HepG2 (cell line): Measurements from ENCODE around the gene NCR1. TPM values are rescaled to one million over a fixed set of nuclear protein-coding genes. Genes with fewer than 3 reads are reported as not detected.
"Not testable (repeated sequence)": the region's sequence is repeated elsewhere in the genome, so short reads cannot be mapped to it uniquely, and the experiment has no call there.

ENCODE experiments used
- ATAC-seq: fragments of 200-7000 bp; cut with Tn5 transposase; 3 replicates; pipeline ENCODE4 v1.9.1; 2020; ENCODE audit warnings: mild to moderate bottlenecking, moderate library complexity
- BruUV-seq: library from RNA; stranded (reverse); fragments of 400-500 nt; replicated peaks from 2 replicates; lab custom pipeline; 2021; lab: Mats Ljungman, UMichigan
- CTCF ChIA-PET: fragments of 300-600 bp; formaldehyde crosslinking; extraction: SDS; loops from one replicate; lab custom pipeline; 2021; ENCODE audit warnings: low total read pairs, inconsistent platforms, low intra/inter-chr PET ratio; lab: Yijun Ruan, JAX
- POLR2A ChIA-PET: fragments of 350-600 bp; sonication (Branson Sonifier 250); formaldehyde crosslinking; loops from one replicate; lab custom pipeline; 2020; ENCODE audit warnings: antibody characterized with exemption, inconsistent platforms; lab: Yijun Ruan, JAX
- DNase-seq: peaks from one replicate; pipeline ENCODE4 v3.0.0-alpha.2; 2015; ENCODE audit warnings: low spot score
- FAIRE-seq: peaks from 3 replicates; lab custom pipeline; 2011; peaks lifted over from hg19 to GRCh38; lab: Jason Lieb, UNC
- H2AFZ ChIP-seq: one replicate; pipeline ENCODE4 v1.6.1; 2011; ENCODE audit warnings: low read length, inconsistent platforms
- H3K27ac ChIP-seq: fragments of 300-600 bp; 3 replicates; pipeline ENCODE4 v1.8.0; 2011; ENCODE audit warnings: mixed run types, mild to moderate bottlenecking, mixed read lengths, low read length, inconsistent platforms; ENCODE audit not compliant: insufficient read depth; ENCODE audit errors: extremely low read length
- H3K27me3 ChIP-seq, 2 experiments: fragments of 200-600 bp in 1 of 2; 2 replicates in 1 of 2; 3 replicates in 1 of 2; pipeline versions ENCODE4 v1.6.0 to v1.8.0; 2011; ENCODE audit warnings: low read length in 2 of 2, mild to moderate bottlenecking in 2 of 2, moderate library complexity in 2 of 2, inconsistent platforms in 1 of 2; ENCODE audit not compliant: insufficient read depth in 2 of 2, control insufficient read depth in 1 of 2
- H3K36me3 ChIP-seq, 2 experiments: fragments of 200-600 bp in 1 of 2; replicated peaks in 1 of 2; 2 replicates in 1 of 2; 3 replicates in 1 of 2; pipeline versions ENCODE4 v1.5.1 to v1.8.0; 2011; ENCODE audit warnings: low read length in 2 of 2, inconsistent platforms in 1 of 2; ENCODE audit not compliant: insufficient read depth in 2 of 2, control insufficient read depth in 1 of 2
- H3K4me1 ChIP-seq: 2 replicates; pipeline ENCODE4 v1.5.1; 2012; ENCODE audit warnings: low read length, inconsistent platforms; ENCODE audit not compliant: insufficient read depth
- H3K4me2 ChIP-seq: 2 replicates; pipeline ENCODE4 v1.6.0; 2011; ENCODE audit warnings: low read depth, low read length, inconsistent platforms
- H3K4me3 ChIP-seq, 3 experiments: fragments of 200-600 bp in 1 of 3; sonication (generic), shearing (Covaris generic) in 1 of 3; replicated peaks in 1 of 3; 2 replicates each; pipeline ENCODE4 v1.5.1; 2011 to 2016; ENCODE audit warnings: low read length in 3 of 3, inconsistent platforms in 2 of 3, low read depth in 2 of 3, mild to moderate bottlenecking in 2 of 3, control low read depth in 1 of 3, mixed read lengths in 1 of 3; ENCODE audit not compliant: insufficient read depth in 1 of 3
- H3K79me2 ChIP-seq: one replicate; pipeline ENCODE4 v1.6.1; 2011; ENCODE audit warnings: low read length, inconsistent platforms; ENCODE audit not compliant: insufficient read depth
- H3K9ac ChIP-seq: 2 replicates; pipeline ENCODE4 v1.6.0; 2011; ENCODE audit warnings: mild to moderate bottlenecking, low read depth, low read length, inconsistent platforms; ENCODE audit not compliant: insufficient read depth
- H3K9me3 ChIP-seq: 2 replicates; pipeline ENCODE4 v1.5.1; 2012; ENCODE audit warnings: mild to moderate bottlenecking, low read length
- H4K20me1 ChIP-seq: 2 replicates; pipeline ENCODE4 v1.6.0; 2011; ENCODE audit warnings: inconsistent platforms, mild to moderate bottlenecking, low read length, moderate library complexity; ENCODE audit not compliant: insufficient read depth
- RFX5 ChIP-seq: IDR thresholded peaks from 2 replicates; pipeline ENCODE4 v1.6.1; 2011; ENCODE audit warnings: low read depth, low read length, improper control_type of control experiment
- SOX5 ChIP-seq: IDR thresholded peaks from 2 replicates; pipeline ENCODE4 v1.6.1; 2016; ENCODE audit warnings: borderline replicate concordance
- ZNF20 ChIP-seq: sonication (generic); formaldehyde crosslinking; IDR thresholded peaks from 2 replicates; pipeline ENCODE4 v1.4.0; 2020; ENCODE audit warnings: mild to moderate bottlenecking, moderate library complexity, missing genetic modification reagents
- ZNF724P ChIP-seq: sonication (generic); formaldehyde crosslinking; IDR thresholded peaks from 2 replicates; pipeline ENCODE4 v1.8.0; 2022; ENCODE audit warnings: missing genetic modification reagents, borderline replicate concordance
- WGBS: methylation state at CpG from one replicate; pipeline ENCODE4 v1.1.6; 2017; ENCODE audit warnings: low lambda C conversion rate; 5-methylcytosine and 5-hydroxymethylcytosine counted together
- in situ Hi-C: cut with HindIII; loops from 2 replicates; pipeline ENCODE4 v1.10.0; 2017; ENCODE audit warnings: low pct_unique_long_range_greater_than_20kb; ENCODE audit not compliant: extremely low pct_ligation_motif_present
- intact Hi-C: fragments of 100-400 bp; cut with micrococcal nuclease; formaldehyde crosslinking; loops from one replicate; pipeline ENCODE4 v1.10.0; 2022; ENCODE audit not compliant: unreplicated experiment
- polyA plus RNA-seq, 8 experiments: library from polyadenylated mRNA; depleted of rRNA in 3 of 8; stranded (reverse) in 7 of 8; unstranded in 1 of 8; fragments of >200 nt; fragmentation: Illumina TruSeq in 4 of 8; extraction: Trizol in 4 of 8; gene quantifications; 2 replicates each; pipeline versions ENCODE4 v1.2.1 to v1.2.3, GENCODE V29; 2011 to 2016; ENCODE audit warnings: low read depth in 4 of 8, missing spikeins in 1 of 8, mixed read lengths in 1 of 8; ENCODE audit not compliant: insufficient read depth in 1 of 8
- total RNA-seq, 5 experiments: library from RNA; depleted of rRNA; stranded (reverse); fragments of >200 nt; fragmentation: Illumina TruSeq; extraction: Trizol; gene quantifications; 2 replicates each; pipeline ENCODE4 v1.2.3, GENCODE V29; 2016; ENCODE audit warnings: low read depth in 1 of 5
- TF ChIP-seq, protein P1 (sequence below): sonication (generic); formaldehyde crosslinking; IDR thresholded peaks from 2 replicates; pipeline ENCODE4 v1.5.1; 2020; ENCODE audit warnings: missing genetic modification reagents, mild to moderate bottlenecking, borderline replicate concordance

The NCR1 gene
- total and polyA plus RNA-seq, 2 of the 13 experiments (the other 11 are each of a cell fraction or from before 2014, with no cell fraction given) = not detected

DNA sequence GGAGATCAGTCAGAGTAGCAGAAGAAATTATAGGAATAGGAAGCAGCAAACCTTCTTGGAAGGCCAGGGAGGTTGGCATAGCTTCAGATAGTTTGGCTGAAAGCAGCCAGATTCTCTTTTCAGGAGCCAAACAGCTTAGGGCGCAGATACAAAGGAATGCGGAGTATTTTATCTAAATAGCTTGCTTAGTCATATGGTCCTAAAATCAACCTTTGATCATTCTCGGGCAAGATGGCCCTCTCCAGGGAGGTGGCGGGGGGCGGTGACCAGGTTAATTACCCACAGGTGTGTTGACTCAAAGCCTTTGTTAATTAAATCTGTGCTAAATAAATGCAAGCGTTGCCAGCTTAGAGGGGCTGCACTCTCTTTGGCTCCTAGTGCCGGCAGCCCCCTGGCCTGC, 12.5 kb upstream of the NCR1 start:
- no peak overlapping the region for H3K27ac ChIP-seq
- no peak overlapping the region for H3K9ac ChIP-seq
- FAIRE-seq (no peak), DNase-seq (no peak), ATAC-seq (no peak)
- WGBS = 31% methylated on average over 7 of the region's 7 CpGs
- H2AFZ ChIP-seq = no peak overlapping the region
- BruUV-seq = no TSS peak
- intact Hi-C loops (no loop called here), in situ Hi-C loops (no loop called here)
- no peaks in the 10 kb centered on the region for H3K36me3 ChIP-seq
- H3K4me2 ChIP-seq = no peak overlapping the region
- ChIA-PET CTCF (no interaction called here), POLR2A (no interaction called here)
- H3K79me2 ChIP-seq = no peaks in the 10 kb centered on the region
- no peak overlapping the region for H3K4me3 ChIP-seq
- no peak for TF ChIP-seq ZNF20
- TF ChIP-seq, protein P1, sequence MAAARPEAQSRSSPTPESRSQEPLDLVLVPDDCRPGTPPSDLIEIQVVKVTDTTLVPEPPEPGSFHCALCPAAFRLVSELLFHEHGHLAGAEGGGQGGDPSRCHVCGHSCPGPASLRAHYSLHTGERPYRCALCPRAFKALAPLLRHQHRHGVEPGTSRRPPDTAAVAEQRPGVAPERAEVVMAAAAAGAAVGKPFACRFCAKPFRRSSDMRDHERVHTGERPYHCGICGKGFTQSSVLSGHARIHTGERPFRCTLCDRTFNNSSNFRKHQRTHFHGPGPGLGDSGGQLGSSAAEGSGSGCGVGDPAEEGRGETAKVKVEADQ (CRISPR knock-in tag) = no peak
- TF ChIP-seq SOX5 (CRISPR knock-in tag) = no peak
- no peak for TF ChIP-seq RFX5
- TF ChIP-seq ZNF724P (CRISPR knock-in tag) = no peak
- no peaks in the 10 kb centered on the region for H3K4me1 ChIP-seq
- no peaks in the 10 kb centered on the region; a peak in 2 of 5 replicates for H3K27me3 ChIP-seq
- no peaks in the 10 kb centered on the region for H3K9me3 ChIP-seq
- no peaks in the 10 kb centered on the region for H4K20me1 ChIP-seq

DNA sequence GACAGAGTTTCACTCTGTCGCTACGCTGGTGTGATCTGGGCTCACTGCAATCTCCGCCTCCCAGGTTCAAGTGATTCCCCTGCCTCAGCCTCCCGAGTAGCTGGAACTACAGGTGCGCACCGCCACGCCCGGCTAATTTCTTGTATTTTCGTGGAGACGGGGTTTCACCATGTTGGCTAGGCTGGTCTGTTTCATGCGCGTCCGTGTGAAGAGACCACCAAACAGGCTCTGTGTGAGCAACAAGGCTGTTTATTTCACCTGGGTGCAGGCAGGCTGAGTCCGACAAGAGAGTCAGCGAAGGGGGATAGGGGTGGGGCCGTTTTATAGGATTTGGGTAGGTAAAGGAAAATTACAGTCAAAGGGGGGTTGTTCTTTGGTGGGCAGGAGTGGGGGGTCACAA, 11.8 kb upstream of the NCR1 start:
- intact Hi-C loops, CTCF ChIA-PET: not testable (repeated sequence)
- WGBS = 63% methylated on average over 16 of the region's 16 CpGs

More for the DNA sequence above, 11.8 kb upstream of the NCR1 start:
- H3K27ac ChIP-seq, H4K20me1 ChIP-seq, H3K9me3 ChIP-seq, H3K79me2 ChIP-seq, in situ Hi-C loops, H2AFZ ChIP-seq, H3K4me1 ChIP-seq, POLR2A ChIA-PET, ATAC-seq, H3K36me3 ChIP-seq, H3K27me3 ChIP-seq, BruUV-seq, H3K9ac ChIP-seq, DNase-seq, FAIRE-seq, H3K4me2 ChIP-seq, H3K4me3 ChIP-seq: not testable (repeated sequence)
